ENCODE results near the gene SLC26A4.
A peak's percentile ranks its signal among the peaks of the same experiment; 100 is the strongest.

Gene SLC26A4

GRCh38 chr7:107697321-107698049, 36.9 kb downstream of the SLC26A4 start:
- peak; percentile 6 for DNase-seq

- no peak for DNase-seq
Measured at GRCh38 chr7:107700570-107700969, 39.9 kb downstream of the SLC26A4 start.

DNA sequence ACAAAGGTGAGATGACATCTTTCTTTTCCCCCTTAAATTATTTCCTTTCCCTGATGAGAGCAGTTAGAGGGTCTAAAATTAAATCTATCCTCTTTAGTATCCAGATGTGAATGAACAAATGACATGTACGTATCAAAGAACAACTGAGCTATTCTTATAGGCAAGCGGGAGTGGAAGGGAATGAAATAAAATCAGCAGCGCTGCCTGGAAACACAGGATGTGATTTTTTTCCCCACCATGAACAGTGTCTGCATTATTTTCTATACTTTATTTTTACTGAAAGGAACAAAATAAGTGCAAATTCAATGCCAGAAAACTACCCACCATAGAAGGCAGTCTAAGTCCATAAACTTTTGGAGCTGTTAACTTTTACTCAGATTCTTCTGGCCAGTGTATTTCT, 40.6 kb downstream of the SLC26A4 start:
- DNase-seq = no peak

DNA sequence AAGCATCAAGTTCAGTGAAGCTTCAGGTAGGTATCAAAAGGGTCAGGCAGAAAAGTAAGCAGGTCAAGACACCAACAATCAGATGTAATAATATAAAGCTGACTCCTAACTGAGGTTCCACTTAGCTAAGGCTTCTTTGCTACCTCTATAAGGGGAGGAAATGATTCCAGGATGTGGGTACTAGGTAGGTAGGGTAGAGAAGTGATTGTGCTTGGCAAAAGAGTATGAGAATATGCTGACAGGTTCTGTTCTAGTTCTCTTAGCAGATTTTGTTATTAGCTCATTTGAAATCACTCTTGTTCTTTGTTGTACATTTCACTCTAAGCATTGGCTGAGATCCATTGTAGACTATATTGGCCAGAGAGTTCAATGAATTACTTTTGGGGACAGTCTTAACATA, 42.6 kb downstream of the SLC26A4 start:
- DNase-seq = no peak

DNA sequence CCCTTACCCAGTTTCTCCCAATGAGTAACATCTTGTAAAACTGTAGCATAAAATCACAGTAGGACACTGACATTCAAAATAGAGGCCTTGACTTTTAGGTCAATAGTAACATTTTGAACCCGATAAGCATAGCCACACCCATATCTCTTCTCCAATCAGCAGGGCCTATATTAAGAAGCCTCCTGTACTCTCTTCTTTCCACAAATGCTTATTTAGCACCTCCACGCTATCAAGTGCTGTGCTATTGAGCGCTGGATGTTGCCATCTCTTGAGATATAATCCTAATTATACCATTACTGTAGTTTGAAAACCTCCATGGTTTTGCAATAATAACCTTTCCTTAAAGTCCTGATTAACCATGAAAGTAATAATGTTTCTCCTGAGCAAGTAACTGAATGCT, 43.2 kb downstream of the SLC26A4 start:
- no peak for DNase-seq

DNA sequence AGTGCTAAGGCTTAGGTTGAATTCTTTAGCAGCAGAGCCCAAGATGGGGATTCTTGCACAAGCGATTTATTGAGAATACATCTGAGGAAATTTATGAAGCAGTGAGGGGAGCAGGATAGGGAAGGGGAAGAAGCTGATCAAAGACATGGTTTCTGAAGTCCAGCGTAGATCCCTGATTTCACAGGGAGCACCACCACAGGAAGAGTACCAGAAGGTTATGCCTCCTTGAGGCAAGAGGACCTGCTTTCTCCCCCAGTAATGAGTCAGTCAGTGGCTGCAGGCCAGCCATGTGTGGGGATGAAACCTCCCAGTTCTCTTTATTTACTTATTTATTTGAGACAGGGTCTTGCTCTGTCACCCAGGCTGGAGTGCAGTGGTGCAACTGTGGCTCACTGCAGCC, 48.3 kb downstream of the SLC26A4 start:
- no peak for DNase-seq

GRCh38 chr7:107711301-107711700, 50.7 kb downstream of the SLC26A4 start:
- no peak for DNase-seq

GRCh38 chr7:107712025-107712424, 51.4 kb downstream of the SLC26A4 start:
- no peak for DNase-seq

- DNase-seq = no peak
Measured at GRCh38 chr7:107712896-107713295, 52.3 kb downstream of the SLC26A4 start.

GRCh38 chr7:107715531-107715930, 54.9 kb downstream of the SLC26A4 start:
- no peak for DNase-seq

- no peak for DNase-seq
Measured at GRCh38 chr7:107718456-107719193, 58.0 kb downstream of the SLC26A4 start.

GRCh38 chr7:107721286-107721685, 60.7 kb downstream of the SLC26A4 start:
- DNase-seq = no peak

GRCh38 chr7:107723255-107723654, 62.6 kb downstream of the SLC26A4 start:
- no peak for DNase-seq

GRCh38 chr7:107725138-107725740, 64.6 kb downstream of the SLC26A4 start:
- DNase-seq = peak; percentile 26

GRCh38 chr7:107726356-107727130, 65.9 kb downstream of the SLC26A4 start:
- DNase-seq = no peak

GRCh38 chr7:107728276-107728675, 67.6 kb downstream of the SLC26A4 start:
- no peak for DNase-seq

DNA sequence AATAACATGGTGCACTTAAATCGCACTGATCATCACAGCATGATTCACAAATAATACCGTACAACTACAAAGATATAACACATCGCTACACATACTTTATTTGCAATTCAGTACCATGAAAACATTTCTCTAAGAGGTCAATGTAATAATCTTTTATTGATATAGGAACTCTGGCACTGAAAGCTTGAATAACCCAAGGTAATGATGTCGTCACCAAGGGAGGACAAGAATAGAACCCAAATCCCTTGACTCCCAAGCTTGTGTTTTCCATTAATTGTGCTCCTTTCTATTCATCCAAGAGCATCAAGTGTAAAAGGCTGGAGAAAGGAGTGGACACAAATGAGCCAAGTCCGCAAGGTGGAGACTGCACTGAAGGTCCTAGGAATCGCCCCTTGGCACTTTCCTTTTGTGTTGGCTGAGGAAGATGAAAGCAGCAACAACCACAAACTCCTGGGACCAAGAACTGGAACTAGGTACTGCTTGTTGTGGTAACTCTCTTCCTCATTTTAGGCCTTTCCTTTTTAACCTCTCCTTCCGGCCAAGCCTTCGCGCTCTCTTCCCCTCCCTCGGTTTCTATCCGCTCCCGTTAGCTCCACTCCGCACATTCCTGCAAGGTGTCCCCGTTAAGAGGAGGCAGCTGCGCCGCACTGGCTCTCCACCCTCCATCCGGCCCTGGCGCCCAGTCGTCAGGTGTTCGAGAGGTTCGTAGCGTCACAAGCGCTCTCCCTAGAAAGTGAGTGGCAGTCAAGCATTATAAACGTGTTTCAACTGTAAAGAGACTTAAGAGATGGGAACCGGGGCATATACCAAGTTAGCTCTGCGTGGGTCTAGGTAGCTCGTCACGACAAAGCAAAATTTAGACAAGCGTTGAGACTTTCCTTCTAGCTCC, 82.3 kb downstream of the SLC26A4 start:
- peak; percentile 57 for DNase-seq

- DNase-seq = peak; percentile 93
Measured at GRCh38 chr7:107743567-107744344, 83.1 kb downstream of the SLC26A4 start, which contains the start of gene CBLL1. Gene CBLL1 (plus strand): TSS chr7:107744142. CDS start chr7:107744164, 22 bp downstream.

- no peak for DNase-seq
Measured at GRCh38 chr7:107744345-107744750, 83.7 kb downstream of the SLC26A4 start.

DNA sequence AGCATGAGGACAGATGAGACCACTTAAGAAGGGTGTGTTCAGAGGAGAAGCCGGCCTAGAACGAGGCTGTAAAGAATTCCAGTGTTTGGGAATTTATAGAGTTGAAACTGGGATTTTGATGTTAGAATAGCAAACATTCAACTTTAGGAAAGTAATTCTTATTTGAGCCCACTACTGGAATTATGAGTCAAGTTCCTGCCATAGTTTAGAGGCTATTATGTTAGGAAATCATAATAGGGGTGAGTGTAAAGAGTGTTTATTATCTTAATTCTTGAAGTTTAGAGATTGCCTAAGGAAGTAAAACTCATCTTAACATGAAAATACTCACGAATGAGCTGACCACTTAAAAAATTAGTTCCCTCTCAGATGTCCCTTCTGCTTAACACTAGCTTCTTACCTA, 85.4 kb downstream of the SLC26A4 start:
- DNase-seq = no peak

DNA sequence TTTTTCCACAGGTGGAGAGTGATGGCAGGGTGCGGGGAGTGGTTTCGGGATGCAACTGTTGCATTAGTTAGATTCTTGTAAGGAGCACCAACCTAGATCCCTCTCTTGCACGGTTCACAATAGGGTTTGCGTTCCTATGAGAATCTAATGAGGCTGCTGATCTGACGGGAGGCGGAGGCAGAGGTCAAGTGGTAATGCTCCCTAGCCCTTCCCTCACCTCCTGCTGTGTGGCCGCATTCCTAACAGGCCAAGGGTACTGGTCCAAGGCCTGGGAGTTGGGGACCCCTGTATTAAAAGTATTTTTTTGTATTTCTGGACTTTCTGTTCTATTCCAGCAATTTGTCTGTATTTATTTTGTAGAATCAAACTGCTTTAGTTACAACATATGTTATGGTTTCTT, 90.5 kb downstream of the SLC26A4 start:
- DNase-seq = no peak

Measured in COR-L47 (cell line).